Panc1 (cell line): ENCODE measurements around the gene GRIP2.

Experiments
- REST ChIP-seq, 2 experiments: IDR thresholded peaks; 2 replicates each; pipeline ENCODE4 v1.6.1; 2011 to 2012; ENCODE audit warnings: low read depth in 2 of 2, control low read depth in 1 of 2, low read length in 1 of 2, mild to moderate bottlenecking in 1 of 2, moderate library complexity in 1 of 2; ENCODE audit not compliant: insufficient read depth in 1 of 2
- TF ChIP-seq, protein P1 (sequence below): fragments of 450-650 bp; IDR thresholded peaks from 2 replicates; pipeline ENCODE4 v1.5.1; 2017; ENCODE audit warnings: mild to moderate bottlenecking

DNA sequence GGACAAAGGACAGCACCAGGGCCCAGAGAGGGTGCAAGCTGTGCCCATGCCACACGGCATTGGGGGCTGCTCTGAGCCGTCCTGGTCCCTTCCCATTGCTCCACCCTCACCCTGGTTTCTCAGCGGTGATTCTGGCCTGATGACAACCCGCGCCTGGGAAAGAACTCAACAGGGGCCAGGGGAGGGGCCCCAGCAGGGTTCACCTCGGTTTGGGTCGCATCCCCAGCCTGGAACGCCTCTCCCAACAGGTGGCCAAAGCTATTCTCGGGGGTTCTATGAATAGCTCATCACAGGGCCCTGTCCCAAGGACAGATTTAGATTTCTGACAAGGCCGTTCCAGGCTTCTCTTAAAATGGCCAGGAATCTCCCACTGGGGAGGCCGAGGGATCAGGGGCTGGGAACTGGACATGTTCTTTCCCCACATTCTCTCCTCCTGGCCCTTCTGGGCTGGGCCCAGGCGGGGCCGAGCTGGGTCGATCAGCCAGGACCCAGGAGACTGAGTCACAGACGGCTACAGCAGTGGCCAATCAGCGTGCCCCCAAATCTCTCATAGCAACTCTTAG is 17.9 kb downstream of the GRIP2 start:
- TF ChIP-seq REST (IDR thresholded peaks at IDR 0.05; ENCODE audit: insufficient read depth in 1 of 2, low read depth in 2 of 2, low read length in 1 of 2), result no peak
- TF ChIP-seq, protein P1, sequence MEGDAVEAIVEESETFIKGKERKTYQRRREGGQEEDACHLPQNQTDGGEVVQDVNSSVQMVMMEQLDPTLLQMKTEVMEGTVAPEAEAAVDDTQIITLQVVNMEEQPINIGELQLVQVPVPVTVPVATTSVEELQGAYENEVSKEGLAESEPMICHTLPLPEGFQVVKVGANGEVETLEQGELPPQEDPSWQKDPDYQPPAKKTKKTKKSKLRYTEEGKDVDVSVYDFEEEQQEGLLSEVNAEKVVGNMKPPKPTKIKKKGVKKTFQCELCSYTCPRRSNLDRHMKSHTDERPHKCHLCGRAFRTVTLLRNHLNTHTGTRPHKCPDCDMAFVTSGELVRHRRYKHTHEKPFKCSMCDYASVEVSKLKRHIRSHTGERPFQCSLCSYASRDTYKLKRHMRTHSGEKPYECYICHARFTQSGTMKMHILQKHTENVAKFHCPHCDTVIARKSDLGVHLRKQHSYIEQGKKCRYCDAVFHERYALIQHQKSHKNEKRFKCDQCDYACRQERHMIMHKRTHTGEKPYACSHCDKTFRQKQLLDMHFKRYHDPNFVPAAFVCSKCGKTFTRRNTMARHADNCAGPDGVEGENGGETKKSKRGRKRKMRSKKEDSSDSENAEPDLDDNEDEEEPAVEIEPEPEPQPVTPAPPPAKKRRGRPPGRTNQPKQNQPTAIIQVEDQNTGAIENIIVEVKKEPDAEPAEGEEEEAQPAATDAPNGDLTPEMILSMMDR, result no peak
